OCI-LY1 (cell line): ENCODE results near the gene PLS3.

ENCODE experiments used
- CTCF ChIP-seq: fragments of 200-600 bp; sonication (generic), shearing (Covaris generic); IDR thresholded peaks from 2 replicates; pipeline ENCODE4 v1.5.1; 2017; ENCODE audit warnings: mild to moderate bottlenecking, antibody characterized with exemption, low read length, moderate library complexity, mixed read lengths
- EZH2 ChIP-seq: fragments of 200-600 bp; sonication (generic), shearing (Covaris generic); IDR thresholded peaks from 2 replicates; pipeline ENCODE4 v1.8.0; 2017; ENCODE audit warnings: borderline replicate concordance, mixed run types, mild to moderate bottlenecking, antibody characterized with exemption, low read length, moderate library complexity, mixed read lengths

DNA sequence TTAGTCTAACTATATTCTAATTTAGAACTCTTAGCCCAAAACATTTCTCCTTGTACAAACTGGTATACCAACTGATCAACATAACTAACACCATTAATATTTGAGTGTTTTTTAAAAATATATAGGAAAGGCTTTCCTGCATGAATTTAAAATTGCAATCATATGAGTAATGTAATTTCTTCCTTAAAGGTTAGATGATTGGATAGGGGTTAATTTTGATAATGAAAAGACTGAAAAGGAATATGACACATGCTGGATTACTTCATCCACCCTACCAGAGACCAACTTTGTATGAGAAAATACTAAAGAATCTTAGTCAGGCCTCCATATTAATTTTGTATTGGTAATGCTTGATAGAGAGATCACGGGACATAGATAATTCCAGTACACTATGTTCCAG, 25.1 kb upstream of the PLS3 start:
- no peak for TF ChIP-seq CTCF
- no peak for TF ChIP-seq EZH2
